Spleen (tissue), 7 donors: ENCODE measurements around the gene NEDD9.

ENCODE experiments used
- POLR2AphosphoS5 ChIP-seq, 3 donors: sonication (generic); formaldehyde crosslinking; IDR thresholded peaks; one replicate each; pipeline ENCODE4 v1.5.1; 2017; ENCODE audit warnings: antibody characterized with exemption in 3 of 3
- TF ChIP-seq, protein P1 (sequence below), 11 experiments: fragments of 200-600 bp in 7 of 11; fragments of 450-650 bp in 4 of 11; sonication (generic) in 4 of 11; IDR thresholded peaks in 8 of 11; conservative IDR thresholded peaks in 3 of 11; 1 replicate in 7 of 11; 2 replicates in 4 of 11; pipeline versions ENCODE4 v1.4.0 to v1.8.0; 2016 to 2021; ENCODE audit warnings: antibody characterized with exemption in 11 of 11, inconsistent platforms in 4 of 11, mild to moderate bottlenecking in 1 of 11
- donor health status: DM: no; HTN: no; CAD: no; lungs with moderate emphysema.
- donor health status: DM: no; HTN: no; CAD: no.
- donor health status: DM: no; HTN: no; CAD: no.

DNA sequence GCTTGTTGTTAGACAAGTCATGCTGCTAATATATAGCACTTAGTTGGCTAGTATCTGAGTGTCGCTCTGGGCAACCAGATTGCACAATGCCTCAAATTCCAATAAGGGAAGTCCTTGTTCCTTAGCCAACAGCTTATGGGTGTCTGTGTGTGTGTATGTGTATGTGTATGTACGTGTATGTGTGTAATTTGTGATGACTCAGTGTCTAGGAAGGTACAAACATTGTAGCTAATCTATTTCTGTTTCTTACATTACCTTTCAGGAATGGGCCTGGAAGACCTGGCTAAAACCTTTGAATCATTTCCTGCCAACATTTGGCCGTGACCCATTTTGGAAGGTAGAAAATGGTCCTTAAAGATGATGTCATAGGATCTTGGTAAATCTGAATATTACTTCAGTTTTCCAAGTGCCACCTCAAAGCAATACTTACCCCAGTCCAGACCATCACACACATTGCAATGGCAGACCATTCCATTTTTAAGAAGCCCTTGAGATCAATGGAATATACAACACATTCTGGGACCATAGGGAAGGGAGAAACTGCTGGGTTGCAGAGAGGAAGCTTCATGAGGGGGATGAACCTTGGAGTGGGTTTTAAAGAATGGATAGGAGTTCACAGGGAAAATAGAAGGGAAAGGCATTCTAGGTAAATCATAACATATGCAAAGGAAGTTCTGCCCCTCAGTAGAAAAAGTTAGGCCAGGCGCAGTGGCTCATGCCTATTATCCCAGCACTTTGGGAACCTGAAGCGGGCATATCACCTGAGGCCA, 25.1 kb downstream of the NEDD9 start:
- TF ChIP-seq, protein P1, sequence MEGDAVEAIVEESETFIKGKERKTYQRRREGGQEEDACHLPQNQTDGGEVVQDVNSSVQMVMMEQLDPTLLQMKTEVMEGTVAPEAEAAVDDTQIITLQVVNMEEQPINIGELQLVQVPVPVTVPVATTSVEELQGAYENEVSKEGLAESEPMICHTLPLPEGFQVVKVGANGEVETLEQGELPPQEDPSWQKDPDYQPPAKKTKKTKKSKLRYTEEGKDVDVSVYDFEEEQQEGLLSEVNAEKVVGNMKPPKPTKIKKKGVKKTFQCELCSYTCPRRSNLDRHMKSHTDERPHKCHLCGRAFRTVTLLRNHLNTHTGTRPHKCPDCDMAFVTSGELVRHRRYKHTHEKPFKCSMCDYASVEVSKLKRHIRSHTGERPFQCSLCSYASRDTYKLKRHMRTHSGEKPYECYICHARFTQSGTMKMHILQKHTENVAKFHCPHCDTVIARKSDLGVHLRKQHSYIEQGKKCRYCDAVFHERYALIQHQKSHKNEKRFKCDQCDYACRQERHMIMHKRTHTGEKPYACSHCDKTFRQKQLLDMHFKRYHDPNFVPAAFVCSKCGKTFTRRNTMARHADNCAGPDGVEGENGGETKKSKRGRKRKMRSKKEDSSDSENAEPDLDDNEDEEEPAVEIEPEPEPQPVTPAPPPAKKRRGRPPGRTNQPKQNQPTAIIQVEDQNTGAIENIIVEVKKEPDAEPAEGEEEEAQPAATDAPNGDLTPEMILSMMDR (IDR thresholded peaks at IDR 0.05 in 8 of 11, conservative IDR thresholded peaks at IDR 0.05 in 3 of 11): no peak
- peak in 1 of 3 donors; percentile 80 for TF ChIP-seq POLR2AphosphoS5 (IDR thresholded peaks at IDR 0.05)
